ENCODE data around the gene TMEM212. TPM values are rescaled to one million over a fixed set of nuclear protein-coding genes. Genes with fewer than 3 reads are reported as not detected.
"Not testable (repeated sequence)": the region's sequence is repeated elsewhere in the genome, so short reads cannot be mapped to it uniquely, and the experiment has no call there.

The TMEM212 gene
- total and polyA plus RNA-seq, 2 donors (not counting 3 experiments of a cell fraction or from before 2014, with no cell fraction given) = not detected

DNA sequence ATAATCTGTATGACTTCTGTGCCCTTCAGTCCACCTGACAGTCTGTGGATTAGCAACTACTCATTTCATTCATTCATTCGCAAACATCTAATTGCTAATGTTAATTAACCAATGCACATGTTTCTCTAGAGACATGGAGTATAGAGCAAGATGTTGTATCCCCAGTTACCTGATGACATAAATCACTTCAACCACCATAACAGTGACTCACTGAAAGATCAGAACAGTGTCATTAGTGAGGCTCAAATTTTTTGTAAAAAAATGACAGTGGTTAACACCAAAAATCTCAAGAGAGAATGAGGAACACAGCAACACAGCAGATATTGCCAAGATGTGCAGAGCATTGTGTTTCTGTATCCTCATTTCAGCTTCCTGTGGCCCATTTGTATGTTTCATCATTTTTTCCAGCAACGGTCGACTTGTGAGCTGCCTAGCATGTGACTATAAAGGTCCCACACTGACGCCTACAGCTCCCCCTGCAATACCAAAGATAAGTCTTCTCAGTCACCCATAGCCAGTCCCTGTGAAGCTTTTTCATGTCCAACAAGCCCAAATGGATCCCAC is 29.2 kb upstream of the TMEM212 start:
- FAIRE-seq (no peak), DNase-seq (ENCODE audit: low read depth, low spot score) (no peak)
- intact Hi-C loops (cut with micrococcal nuclease) (no loop called here), dilution Hi-C loops (cut with MboI; ENCODE audit: extremely low pct_ligation_motif_present, low sequenced_read_pairs) (no loop called here)
- BruUV-seq (replicated peaks) = no TSS peak
- Histone ChIP-seq H3K27me3 (ENCODE audit: control insufficient read depth in 2 of 2, insufficient read depth in 2 of 2, low read length in 2 of 2) (no peaks in the 10 kb centered on the region), H3K9me1 (replicated peaks; ENCODE audit: control insufficient read depth, extremely low read depth, insufficient read depth, low read length) (no peaks in the 10 kb centered on the region), H3K79me2 (ENCODE audit: control insufficient read depth, insufficient read depth, low read length) (peaks cover 2% of the 10 kb centered on the region), H3K4me2 (ENCODE audit: insufficient read depth, low read length) (no peak overlapping the region), H3K9me3 (replicated peaks; ENCODE audit: control insufficient read depth, insufficient read depth, low read length) (no peaks in the 10 kb centered on the region), H3K27ac (ENCODE audit: insufficient read depth, low read depth, low read length) (no peak overlapping the region), H3K9ac (replicated peaks; ENCODE audit: extremely low read depth, insufficient read depth, low read length) (no peak overlapping the region), H4K20me1 (replicated peaks; ENCODE audit: control insufficient read depth, extremely low read depth, insufficient read depth, low read length) (no peaks in the 10 kb centered on the region), H3K4me1 (ENCODE audit: control insufficient read depth, extremely low read depth, insufficient read depth, low read length) (peaks cover 18% of the 10 kb centered on the region), H3K36me3 (ENCODE audit: control insufficient read depth in 2 of 2, extremely low read depth in 1 of 2, insufficient read depth in 2 of 2, low read length in 2 of 2) (no peaks in the 10 kb centered on the region), H2AFZ (ENCODE audit: low read depth, low read length) (no peak overlapping the region), H3K4me3 (replicated peaks in 1 of 3; ENCODE audit: insufficient read depth in 1 of 3, low read depth in 1 of 3, low read length in 3 of 3) (no peak overlapping the region)
- ChIA-PET CTCF (interaction anchor here (1.0 kb wide), 1 partner anchor 11 kb away, joined by 3 read pairs; no protein-coding TSS in a partner anchor), POLR2A (no interaction called here)
- TF ChIP-seq POLR2A (IDR thresholded peaks at IDR 0.05; ENCODE audit: low read depth, low read length) = no peak
- no peak for TF ChIP-seq EZH2 (IDR thresholded peaks at IDR 0.05; ENCODE audit: borderline replicate concordance, low read depth, low read length, severe bottlenecking)
- no peak for TF ChIP-seq JUN (IDR thresholded peaks at IDR 0.05; ENCODE audit: borderline replicate concordance, insufficient read depth, insufficient read length, low read depth)
- TF ChIP-seq, protein P1, sequence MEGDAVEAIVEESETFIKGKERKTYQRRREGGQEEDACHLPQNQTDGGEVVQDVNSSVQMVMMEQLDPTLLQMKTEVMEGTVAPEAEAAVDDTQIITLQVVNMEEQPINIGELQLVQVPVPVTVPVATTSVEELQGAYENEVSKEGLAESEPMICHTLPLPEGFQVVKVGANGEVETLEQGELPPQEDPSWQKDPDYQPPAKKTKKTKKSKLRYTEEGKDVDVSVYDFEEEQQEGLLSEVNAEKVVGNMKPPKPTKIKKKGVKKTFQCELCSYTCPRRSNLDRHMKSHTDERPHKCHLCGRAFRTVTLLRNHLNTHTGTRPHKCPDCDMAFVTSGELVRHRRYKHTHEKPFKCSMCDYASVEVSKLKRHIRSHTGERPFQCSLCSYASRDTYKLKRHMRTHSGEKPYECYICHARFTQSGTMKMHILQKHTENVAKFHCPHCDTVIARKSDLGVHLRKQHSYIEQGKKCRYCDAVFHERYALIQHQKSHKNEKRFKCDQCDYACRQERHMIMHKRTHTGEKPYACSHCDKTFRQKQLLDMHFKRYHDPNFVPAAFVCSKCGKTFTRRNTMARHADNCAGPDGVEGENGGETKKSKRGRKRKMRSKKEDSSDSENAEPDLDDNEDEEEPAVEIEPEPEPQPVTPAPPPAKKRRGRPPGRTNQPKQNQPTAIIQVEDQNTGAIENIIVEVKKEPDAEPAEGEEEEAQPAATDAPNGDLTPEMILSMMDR (IDR thresholded peaks at IDR 0.05; ENCODE audit: extremely low read depth in 1 of 2, insufficient read depth in 1 of 2, low read depth in 1 of 2, low read length in 2 of 2) = no peak
- TF ChIP-seq FOS (IDR thresholded peaks at IDR 0.05; ENCODE audit: borderline replicate concordance, insufficient read depth, low read length) = no peak
- no peak for TF ChIP-seq MAX (IDR thresholded peaks at IDR 0.05; ENCODE audit: insufficient read depth, insufficient read length)
- TF ChIP-seq POLR2AphosphoS5 (IDR thresholded peaks at IDR 0.05; ENCODE audit: insufficient read depth, low read depth, low read length) = no peak
- no peak for TF ChIP-seq MYC (IDR thresholded peaks at IDR 0.05; ENCODE audit: low read depth, low read length)
- no peak for TF ChIP-seq GATA2 (IDR thresholded peaks at IDR 0.05; ENCODE audit: insufficient read depth, insufficient read length, low read depth, low read length)

GRCh38 chr3:171814662-171815061 is 28.5 kb upstream of the TMEM212 start:
- POLR2A ChIA-PET = not testable (repeated sequence)

More at GRCh38 chr3:171814662-171815061, 28.5 kb upstream of the TMEM212 start:
- H3K36me3 ChIP-seq (ENCODE audit: control insufficient read depth in 2 of 2, extremely low read depth in 1 of 2, insufficient read depth in 2 of 2, low read length in 2 of 2); FAIRE-seq; intact Hi-C loops (cut with micrococcal nuclease); BruUV-seq (replicated peaks); H3K9me3 ChIP-seq (replicated peaks; ENCODE audit: control insufficient read depth, insufficient read depth, low read length); H3K27me3 ChIP-seq (ENCODE audit: control insufficient read depth in 2 of 2, insufficient read depth in 2 of 2, low read length in 2 of 2); H3K9ac ChIP-seq (replicated peaks; ENCODE audit: extremely low read depth, insufficient read depth, low read length); H3K4me2 ChIP-seq (ENCODE audit: insufficient read depth, low read length); dilution Hi-C loops (cut with MboI; ENCODE audit: extremely low pct_ligation_motif_present, low sequenced_read_pairs); H3K9me1 ChIP-seq (replicated peaks; ENCODE audit: control insufficient read depth, extremely low read depth, insufficient read depth, low read length); DNase-seq (ENCODE audit: low read depth, low spot score); H3K4me3 ChIP-seq (replicated peaks in 1 of 3; ENCODE audit: insufficient read depth in 1 of 3, low read depth in 1 of 3, low read length in 3 of 3); H3K27ac ChIP-seq (ENCODE audit: insufficient read depth, low read depth, low read length); H2AFZ ChIP-seq (ENCODE audit: low read depth, low read length); H3K79me2 ChIP-seq (ENCODE audit: control insufficient read depth, insufficient read depth, low read length); H4K20me1 ChIP-seq (replicated peaks; ENCODE audit: control insufficient read depth, extremely low read depth, insufficient read depth, low read length): not testable (repeated sequence)
- peaks cover 14% of the 10 kb centered on the region for H3K4me1 ChIP-seq (ENCODE audit: control insufficient read depth, extremely low read depth, insufficient read depth, low read length)
- CTCF ChIA-PET = interaction anchor here (1.7 kb wide), 1 partner anchor 15 kb away, joined by 6 read pairs; no protein-coding TSS in a partner anchor

All from endothelial cell of umbilical vein (primary cell).